Activated T-cell treated with anti-CD3 and anti-CD28 coated beads for 4 hours (primary cell): ENCODE data around the gene IGSF11.
"Not testable (repeated sequence)": the region's sequence is repeated elsewhere in the genome, so short reads cannot be mapped to it uniquely, and the experiment has no call there.

Experiments
- DNase-seq: peaks from one replicate; pipeline ENCODE4 v3.0.0-alpha.2; 2020

IGSF11 gene

GRCh38 chr3:119034256-119035013 is at the start of gene IGSF11:
TSS of gene IGSF11 (minus strand) at chr3:119034846. CDS start at chr3:119034582, 264 bp downstream.
- peak; percentile 61 for DNase-seq

- no peak for DNase-seq
Measured at GRCh38 chr3:119080364-119080763, 45.7 kb upstream of the IGSF11 start.

GRCh38 chr3:119073258-119074001 is 38.8 kb upstream of the IGSF11 start:
- no peak for DNase-seq

- DNase-seq = not testable (repeated sequence)
Measured at GRCh38 chr3:119072451-119072850, 37.8 kb upstream of the IGSF11 start.

GRCh38 chr3:119069725-119070124 is 35.1 kb upstream of the IGSF11 start:
- no peak for DNase-seq

GRCh38 chr3:119063471-119063870 is 28.8 kb upstream of the IGSF11 start:
- DNase-seq = no peak

- no peak for DNase-seq
Measured at GRCh38 chr3:119062892-119063291, 28.2 kb upstream of the IGSF11 start.

GRCh38 chr3:119044593-119044992 is 9.9 kb upstream of the IGSF11 start:
- no peak for DNase-seq

GRCh38 chr3:119042162-119042561 is 7.5 kb upstream of the IGSF11 start:
- no peak for DNase-seq

- no peak for DNase-seq
Measured at GRCh38 chr3:119035014-119035346, 334 bp upstream of the IGSF11 start.

- DNase-seq = no peak
Measured at GRCh38 chr3:119033393-119034255, 1.0 kb downstream of the IGSF11 start.

- DNase-seq = no peak
Measured at GRCh38 chr3:119025171-119025795, 9.4 kb downstream of the IGSF11 start.

- DNase-seq = no peak
Measured at GRCh38 chr3:119019767-119020518, 14.7 kb downstream of the IGSF11 start.

- DNase-seq = no peak
Measured at GRCh38 chr3:119018690-119019463, 15.8 kb downstream of the IGSF11 start.

GRCh38 chr3:119015942-119016341 is 18.7 kb downstream of the IGSF11 start:
- DNase-seq = no peak

- no peak for DNase-seq
Measured at GRCh38 chr3:119013951-119014350, 20.7 kb downstream of the IGSF11 start.

GRCh38 chr3:119011528-119011927 is 23.1 kb downstream of the IGSF11 start:
- DNase-seq = no peak

- no peak for DNase-seq
Measured at GRCh38 chr3:118997190-118997589, 37.5 kb downstream of the IGSF11 start.

GRCh38 chr3:118991775-118992174 is 42.9 kb downstream of the IGSF11 start:
- DNase-seq = no peak

- DNase-seq = no peak
Measured at GRCh38 chr3:118990823-118991560, 43.7 kb downstream of the IGSF11 start.
